Esophagus muscularis mucosa (tissue), 4 donors: ENCODE results near the gene FN1. TPM values are rescaled to one million over a fixed set of nuclear protein-coding genes. Genes with fewer than 3 reads are reported as not detected.

Experiments used
- DNase-seq: peaks from one replicate; pipeline ENCODE4 v3.0.0-alpha.2; 2017; ENCODE audit errors: extremely low spot score
- H3K27ac ChIP-seq, 4 donors: fragments of 200-600 bp; sonication (generic); replicated peaks in 1 of 4; 1 replicate in 3 of 4; 2 replicates in 1 of 4; pipeline ENCODE4 v1.5.1; 2016 to 2019; ENCODE audit warnings: mild to moderate bottlenecking in 1 of 4
- H3K27me3 ChIP-seq, 4 donors: fragments of 200-600 bp; sonication (generic); one replicate each; pipeline versions ENCODE4 v1.5.1 to v1.6.0; 2016 to 2019
- H3K36me3 ChIP-seq, 4 donors: fragments of 200-600 bp; sonication (generic); one replicate each; pipeline ENCODE4 v1.5.1; 2016 to 2019
- H3K4me1 ChIP-seq, 4 donors: fragments of 200-600 bp; sonication (generic); one replicate each; pipeline ENCODE4 v1.5.1; 2016 to 2019
- H3K4me3 ChIP-seq, 4 donors: fragments of 200-600 bp; sonication (generic); 1 replicate in 2 of 4; 2 replicates in 2 of 4; pipeline ENCODE4 v1.5.1; 2016 to 2019; ENCODE audit warnings: mild to moderate bottlenecking in 4 of 4, moderate library complexity in 1 of 4
- H3K9me3 ChIP-seq, 4 donors: fragments of 200-600 bp; sonication (generic); 1 replicate in 3 of 4; 2 replicates in 1 of 4; pipeline ENCODE4 v1.5.1; 2016 to 2019
- CTCF ChIP-seq, 3 experiments: fragments of 200-600 bp in 2 of 3; fragments of 450-650 bp in 1 of 3; sonication (generic) in 2 of 3; IDR thresholded peaks; one replicate each; pipeline ENCODE4 v1.5.1; 2017 to 2019; ENCODE audit warnings: antibody characterized with exemption in 3 of 3, mild to moderate bottlenecking in 2 of 3, moderate library complexity in 1 of 3
- EP300 ChIP-seq: sonication (generic); formaldehyde crosslinking; IDR thresholded peaks from one replicate; pipeline ENCODE4 v1.6.1; 2017; ENCODE audit warnings: antibody characterized with exemption
- POLR2A ChIP-seq: fragments of 450-650 bp; IDR thresholded peaks from one replicate; pipeline ENCODE4 v1.6.1; 2017; ENCODE audit warnings: antibody characterized with exemption, moderate library complexity, mild to moderate bottlenecking, low read depth
- POLR2AphosphoS5 ChIP-seq, 2 donors: sonication (generic); formaldehyde crosslinking; IDR thresholded peaks; one replicate each; pipeline ENCODE4 v1.6.1; 2017; ENCODE audit warnings: antibody characterized with exemption in 2 of 2
- WGBS: methylation state at CpG from one replicate; pipeline ENCODE4 v1.1.5; 2018; 5-methylcytosine and 5-hydroxymethylcytosine counted together
- intact Hi-C: fragments of 100-400 bp; cut with DNase I; formaldehyde crosslinking; loops from one replicate; pipeline ENCODE4 v1.15.1; 2023
- total RNA-seq, 4 donors: library from RNA; depleted of rRNA; stranded (reverse); fragments of >200 nt; gene quantifications; one replicate each; pipeline versions ENCODE4 v1.1.0 to v1.2.1, GENCODE V29; 2016

The FN1 gene
- total RNA-seq, 4 donors from 2014 or later, result 2,256 to 4,873 (median 2,950) TPM

GRCh38 chr2:215434447-215435279, 1.2 kb downstream of the FN1 start:
- WGBS, result 21% methylated on average over 10 of the region's 10 CpGs
- intact Hi-C loops, result loop anchor here (5.0 to 10.0 kb wide), 3 partner anchors 188 to 400 kb away; no protein-coding TSS in a partner anchor

GRCh38 chr2:215432759-215433594, 2.9 kb downstream of the FN1 start:
- intact Hi-C loops, result loop anchor here (10.0 kb wide), 2 partner anchors 232 to 402 kb away; no protein-coding TSS in a partner anchor
- no peak for DNase-seq
- 53% methylated on average over 8 of the region's 8 CpGs for WGBS
- Histone ChIP-seq H3K4me3 (peak overlapping the region; percentile 74 to 95 (median 88)), H3K27ac (peak overlapping the region; percentile 87 to 97 (median 96)), H3K4me1 (peaks cover 9 to 69% (median 64%) of the 10 kb centered on the region in 4 donors), H3K36me3 (peaks cover 7 to 49% (median 15%) of the 10 kb centered on the region in 4 donors), H3K9me3 (no peaks in the 10 kb centered on the region), H3K27me3 (no peaks in the 10 kb centered on the region)
- TF ChIP-seq EP300 (no peak), POLR2A (no peak)

More at GRCh38 chr2:215434447-215435279, 1.2 kb downstream of the FN1 start:
- H3K36me3 ChIP-seq, result peaks cover 0 to 32% (median 6%) of the 10 kb centered on the region in 4 donors
- no peaks in the 10 kb centered on the region for H3K9me3 ChIP-seq
- peaks cover 9 to 61% (median 51%) of the 10 kb centered on the region in 4 donors for H3K4me1 ChIP-seq
- peak overlapping the region; percentile 87 to 97 (median 96) for H3K27ac ChIP-seq
- peak overlapping the region; percentile 74 to 95 (median 88) for H3K4me3 ChIP-seq
- no peak for DNase-seq
- H3K27me3 ChIP-seq, result no peaks in the 10 kb centered on the region
- TF ChIP-seq POLR2AphosphoS5 (IDR thresholded peaks at IDR 0.05) (no peak), CTCF (IDR thresholded peaks at IDR 0.05) (no peak)

- no peak for DNase-seq
These were observed 3.8 kb downstream of the FN1 start for GRCh38 chr2:215431778-215432758.

GRCh38 chr2:215431290-215431689, 4.6 kb downstream of the FN1 start:
- intact Hi-C loops, result loop anchor here (10.0 kb wide), 2 partner anchors 234 to 404 kb away; no protein-coding TSS in a partner anchor
- Histone ChIP-seq H3K27ac (peak overlapping the region; percentile 87 to 97 (median 96)), H3K4me3 (peak overlapping the region; percentile 74 to 95 (median 88)), H3K36me3 (peaks cover 13 to 65% (median 24%) of the 10 kb centered on the region in 4 donors), H3K4me1 (peaks cover 6 to 74% (median 66%) of the 10 kb centered on the region in 4 donors), H3K9me3 (no peaks in the 10 kb centered on the region), H3K27me3 (no peaks in the 10 kb centered on the region)
- TF ChIP-seq POLR2AphosphoS5 (IDR thresholded peaks at IDR 0.05) (no peak), POLR2A (no peak), EP300 (no peak), CTCF (IDR thresholded peaks at IDR 0.05) (no peak)
- 14% methylated on average over 2 of the region's 2 CpGs for WGBS
- no peak for DNase-seq

More at GRCh38 chr2:215431778-215432758, 3.8 kb downstream of the FN1 start:
- Histone ChIP-seq H3K4me3 (peak overlapping the region; percentile 74 to 95 (median 88)), H3K4me1 (peaks cover 6 to 70% (median 64%) of the 10 kb centered on the region in 4 donors), H3K9me3 (no peaks in the 10 kb centered on the region), H3K36me3 (peaks cover 9 to 58% (median 19%) of the 10 kb centered on the region in 4 donors), H3K27me3 (no peaks in the 10 kb centered on the region), H3K27ac (peak overlapping the region; percentile 87 to 97 (median 96))
- 61% methylated on average over 7 of the region's 7 CpGs for WGBS
- no peak for TF ChIP-seq CTCF (IDR thresholded peaks at IDR 0.05)
- intact Hi-C loops, result loop anchor here (10.0 kb wide), 2 partner anchors 233 to 403 kb away; no protein-coding TSS in a partner anchor
